Progenitor cell of endocrine pancreas (in vitro differentiated cells): ENCODE data around the gene FSTL4. TPM values are rescaled to one million over a fixed set of nuclear protein-coding genes. Genes with fewer than 3 reads are reported as not detected.

Experiments used
- DNase-seq: peaks from one replicate; pipeline ENCODE4 v3.0.0; 2021; ENCODE audit warnings: low spot score; ENCODE audit not compliant: unreplicated experiment
- H3K27ac Mint-ChIP-seq: 2 replicates; pipeline ENCODE4 v1.8.0; 2021; ENCODE audit warnings: mild to moderate bottlenecking, moderate library complexity, mixed read lengths
- H3K27me3 Mint-ChIP-seq: 2 replicates; pipeline ENCODE4 v1.8.0; 2021; ENCODE audit warnings: mixed read lengths
- H3K36me3 Mint-ChIP-seq: 2 replicates; pipeline ENCODE4 v1.8.0; 2022; ENCODE audit warnings: mixed read lengths; ENCODE audit not compliant: insufficient read depth
- H3K4me1 Mint-ChIP-seq: 2 replicates; pipeline ENCODE4 v1.8.0; 2021; ENCODE audit warnings: low read depth, mixed read lengths
- H3K4me3 Mint-ChIP-seq: 2 replicates; pipeline ENCODE4 v1.8.0; 2021; ENCODE audit warnings: low read depth, mild to moderate bottlenecking, moderate library complexity, mixed read lengths
- H3K9me3 Mint-ChIP-seq: 2 replicates; pipeline ENCODE4 v1.8.0; 2021; ENCODE audit warnings: low read depth, mixed read lengths
- total RNA-seq: library from RNA; stranded (reverse); gene quantifications from 2 replicates; pipeline ENCODE4 v1.2.1, GENCODE V29; 2021
- TF ChIP-seq, protein P1 (sequence below): fragments of 200-600 bp; sonication (generic); IDR thresholded peaks from one replicate; pipeline ENCODE4 v1.5.0; 2021; ENCODE audit warnings: antibody characterized with exemption, mild to moderate bottlenecking; ENCODE audit not compliant: unreplicated experiment

Gene FSTL4
- total RNA-seq, 1 donor from 2014 or later: 2.4 TPM

DNA sequence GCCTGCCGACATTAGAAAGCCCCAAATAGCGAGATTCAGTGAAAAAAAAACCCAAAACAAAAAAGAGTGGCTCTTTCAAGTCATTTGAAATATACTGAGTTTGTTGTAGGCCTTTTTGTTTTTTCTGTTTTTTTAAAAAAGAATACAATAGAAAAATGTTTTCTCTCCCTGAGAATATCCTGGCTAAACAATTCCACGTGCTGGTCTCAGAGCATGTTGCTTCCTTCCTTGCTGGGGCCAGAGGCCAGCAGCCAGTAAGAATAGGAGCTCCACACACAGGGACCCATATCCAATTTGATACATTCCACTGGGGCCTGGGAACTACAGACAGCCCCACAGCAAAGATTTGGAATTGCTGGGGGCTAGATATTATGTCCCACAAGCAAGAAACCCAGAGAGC is 369.1 kb downstream of the FSTL4 start:
- no peaks in the 10 kb centered on the region for H3K9me3 Mint-ChIP-seq
- TF ChIP-seq, protein P1, sequence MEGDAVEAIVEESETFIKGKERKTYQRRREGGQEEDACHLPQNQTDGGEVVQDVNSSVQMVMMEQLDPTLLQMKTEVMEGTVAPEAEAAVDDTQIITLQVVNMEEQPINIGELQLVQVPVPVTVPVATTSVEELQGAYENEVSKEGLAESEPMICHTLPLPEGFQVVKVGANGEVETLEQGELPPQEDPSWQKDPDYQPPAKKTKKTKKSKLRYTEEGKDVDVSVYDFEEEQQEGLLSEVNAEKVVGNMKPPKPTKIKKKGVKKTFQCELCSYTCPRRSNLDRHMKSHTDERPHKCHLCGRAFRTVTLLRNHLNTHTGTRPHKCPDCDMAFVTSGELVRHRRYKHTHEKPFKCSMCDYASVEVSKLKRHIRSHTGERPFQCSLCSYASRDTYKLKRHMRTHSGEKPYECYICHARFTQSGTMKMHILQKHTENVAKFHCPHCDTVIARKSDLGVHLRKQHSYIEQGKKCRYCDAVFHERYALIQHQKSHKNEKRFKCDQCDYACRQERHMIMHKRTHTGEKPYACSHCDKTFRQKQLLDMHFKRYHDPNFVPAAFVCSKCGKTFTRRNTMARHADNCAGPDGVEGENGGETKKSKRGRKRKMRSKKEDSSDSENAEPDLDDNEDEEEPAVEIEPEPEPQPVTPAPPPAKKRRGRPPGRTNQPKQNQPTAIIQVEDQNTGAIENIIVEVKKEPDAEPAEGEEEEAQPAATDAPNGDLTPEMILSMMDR: no peak
- peaks cover 5% of the 10 kb centered on the region for H3K4me1 Mint-ChIP-seq
- H3K4me3 Mint-ChIP-seq: no peak overlapping the region
- no peak overlapping the region for H3K27ac Mint-ChIP-seq
- no peak for DNase-seq
- no peaks in the 10 kb centered on the region for H3K27me3 Mint-ChIP-seq
- no peaks in the 10 kb centered on the region for H3K36me3 Mint-ChIP-seq

- H3K4me3 Mint-ChIP-seq: no peak overlapping the region
- TF ChIP-seq, protein P1: no peak
Observed at GRCh38 chr5:133242221-133242835, 370.0 kb downstream of the FSTL4 start.

DNA sequence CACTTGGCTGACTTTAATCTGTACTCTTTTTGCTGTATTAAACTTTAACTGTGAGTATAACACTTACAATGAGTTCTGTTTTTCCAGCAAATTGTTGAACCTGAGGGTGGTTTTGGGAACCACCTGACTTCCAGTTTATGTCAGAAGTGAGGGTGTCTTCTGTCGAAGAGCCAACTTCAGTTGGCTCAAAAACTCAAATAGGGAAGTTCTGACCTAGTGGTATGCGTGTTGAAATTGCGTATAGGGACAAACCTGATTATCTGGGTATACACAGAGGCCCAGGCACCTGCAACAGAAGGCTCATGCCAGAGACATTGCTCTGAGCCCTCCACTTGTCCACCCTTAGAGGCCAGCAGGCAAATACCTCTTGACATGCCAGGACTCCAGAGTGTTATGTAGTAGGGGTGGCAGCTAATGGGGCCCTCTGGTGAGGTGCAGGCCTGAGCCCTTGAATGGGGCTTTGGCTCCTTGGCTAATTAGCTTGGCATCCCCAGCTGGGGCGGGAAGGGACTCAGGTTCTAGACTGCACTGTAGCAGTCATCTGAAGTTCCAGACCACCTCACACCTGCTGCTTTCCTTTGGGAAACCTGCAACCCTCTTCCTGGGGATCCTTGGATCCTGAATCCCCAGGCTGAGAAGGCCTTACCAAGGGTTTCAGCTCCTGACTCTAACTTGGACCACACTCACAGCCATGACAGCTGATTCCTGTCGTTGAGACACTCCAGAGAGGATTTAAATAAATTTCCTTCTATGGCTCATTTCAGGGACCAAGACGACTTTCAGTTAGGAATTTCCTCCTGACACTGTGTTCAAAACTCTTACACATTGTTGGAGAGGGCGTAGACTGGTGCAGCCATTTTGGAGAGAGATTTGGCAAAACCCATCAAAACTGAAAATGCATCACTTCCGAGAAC is 370.9 kb downstream of the FSTL4 start:
- Mint-ChIP-seq H3K27me3 (no peaks in the 10 kb centered on the region), H3K9me3 (no peaks in the 10 kb centered on the region), H3K4me3 (no peak overlapping the region), H3K4me1 (peaks cover 5% of the 10 kb centered on the region), H3K27ac (no peak overlapping the region), H3K36me3 (no peaks in the 10 kb centered on the region)
- TF ChIP-seq, protein P1: no peak
- DNase-seq: no peak

More at GRCh38 chr5:133242221-133242835, 370.0 kb downstream of the FSTL4 start:
- no peak for DNase-seq
- H3K4me1 Mint-ChIP-seq: peaks cover 5% of the 10 kb centered on the region
- H3K36me3 Mint-ChIP-seq: no peaks in the 10 kb centered on the region
- no peaks in the 10 kb centered on the region for H3K27me3 Mint-ChIP-seq
- H3K27ac Mint-ChIP-seq: no peak overlapping the region
- no peaks in the 10 kb centered on the region for H3K9me3 Mint-ChIP-seq

- Mint-ChIP-seq H3K4me3 (no peak overlapping the region), H3K27me3 (no peaks in the 10 kb centered on the region), H3K4me1 (peaks cover 5% of the 10 kb centered on the region), H3K36me3 (no peaks in the 10 kb centered on the region), H3K27ac (no peak overlapping the region), H3K9me3 (no peaks in the 10 kb centered on the region)
- TF ChIP-seq, protein P1: no peak
- DNase-seq: no peak
Observed at GRCh38 chr5:133240425-133241091, 371.8 kb downstream of the FSTL4 start.
